Raji (cell line): Measurements from ENCODE around the gene DYNLRB1.

ENCODE experiments used
- POLR2A ChIP-seq: IDR thresholded peaks from 2 replicates; pipeline ENCODE4 v1.6.1; 2011; ENCODE audit warnings: low read depth, low read length, control low read depth; ENCODE audit not compliant: insufficient read depth

Gene DYNLRB1

GRCh38 chr20:34507702-34508413 is 8.4 kb upstream of the DYNLRB1 start:
- no peak for TF ChIP-seq POLR2A

- TF ChIP-seq POLR2A, result no peak
Measured at GRCh38 chr20:34510575-34510974, 5.6 kb upstream of the DYNLRB1 start.

GRCh38 chr20:34511891-34512265 is 4.3 kb upstream of the DYNLRB1 start:
- no peak for TF ChIP-seq POLR2A

- TF ChIP-seq POLR2A, result no peak
Measured at GRCh38 chr20:34512266-34512954, 3.8 kb upstream of the DYNLRB1 start.

- no peak for TF ChIP-seq POLR2A
Measured at GRCh38 chr20:34512955-34513419, 3.2 kb upstream of the DYNLRB1 start.

- no peak for TF ChIP-seq POLR2A
Measured at GRCh38 chr20:34514897-34515483, 1.2 kb upstream of the DYNLRB1 start.

GRCh38 chr20:34515484-34516246 is 557 bp upstream of the DYNLRB1 start:
- TF ChIP-seq POLR2A, result peak; percentile 42; the same call in 1 of the 2 replicates

GRCh38 chr20:34517114-34517505 is 888 bp downstream of the DYNLRB1 start:
- TF ChIP-seq POLR2A, result no peak

- TF ChIP-seq POLR2A, result no peak
Measured at GRCh38 chr20:34522969-34523871, 7.0 kb downstream of the DYNLRB1 start.

- no peak for TF ChIP-seq POLR2A
Measured at GRCh38 chr20:34524426-34524825, 8.2 kb downstream of the DYNLRB1 start.

GRCh38 chr20:34525342-34525708 is 9.1 kb downstream of the DYNLRB1 start:
- TF ChIP-seq POLR2A, result no peak

GRCh38 chr20:34525709-34526416 is 9.6 kb downstream of the DYNLRB1 start:
- TF ChIP-seq POLR2A, result no peak

GRCh38 chr20:34526466-34526865 is 10.2 kb downstream of the DYNLRB1 start:
- TF ChIP-seq POLR2A, result no peak

GRCh38 chr20:34527016-34527415 is 10.8 kb downstream of the DYNLRB1 start:
- no peak for TF ChIP-seq POLR2A

GRCh38 chr20:34528921-34529297 is 12.7 kb downstream of the DYNLRB1 start:
- TF ChIP-seq POLR2A, result no peak
